HCT116 (cell line): ENCODE measurements around the gene CD3G.

Source experiments
- CTCF ChIP-seq, 3 experiments: fragments of 200-600 bp in 1 of 3; sonication (generic) in 1 of 3; IDR thresholded peaks in 2 of 3; conservative IDR thresholded peaks in 1 of 3; 2 replicates each; pipeline ENCODE4 v1.5.1; 2012 to 2017; ENCODE audit warnings: low read depth in 2 of 3, low read length in 2 of 3, antibody characterized with exemption in 1 of 3, borderline replicate concordance in 1 of 3, control low read depth in 1 of 3, mild to moderate bottlenecking in 1 of 3, mixed read lengths in 1 of 3, mixed run types in 1 of 3, moderate library complexity in 1 of 3; ENCODE audit not compliant: insufficient read depth in 1 of 3
- EZH2 ChIP-seq: fragments of 200-600 bp; sonication (generic); IDR thresholded peaks from 2 replicates; pipeline ENCODE4 v1.6.1; 2017; ENCODE audit warnings: antibody characterized with exemption, mixed run types
- POLR2A ChIP-seq: IDR thresholded peaks from 2 replicates; pipeline ENCODE4 v1.7.0; 2011; ENCODE audit warnings: borderline replicate concordance; ENCODE audit not compliant: insufficient read depth, insufficient read length; ENCODE audit errors: extremely low read depth
- SP1 ChIP-seq: IDR thresholded peaks from 2 replicates; pipeline ENCODE4 v1.6.1; 2012; ENCODE audit warnings: low read depth
- YY1 ChIP-seq: IDR thresholded peaks from 2 replicates; pipeline ENCODE4 v1.6.1; 2011; ENCODE audit warnings: low read length, low read depth, moderate library complexity, mild to moderate bottlenecking; ENCODE audit not compliant: insufficient replicate concordance; ENCODE audit errors: extremely low read depth
- ZNF274 ChIP-seq: fragments of 200-500 bp; sonication (Bioruptor generic); IDR thresholded peaks from 2 replicates; pipeline ENCODE4 v1.6.1; 2014; ENCODE audit warnings: mild to moderate bottlenecking, low read depth, low read length, inconsistent platforms

- TF ChIP-seq POLR2A (no peak), ZNF274 (no peak), CTCF (IDR thresholded peaks at IDR 0.05 in 2 of 3, conservative IDR thresholded peaks at IDR 0.05 in 1 of 3; ENCODE audit: borderline replicate concordance in 1 of 3, insufficient read depth in 1 of 3, low read depth in 2 of 3, low read length in 2 of 3) (no peak), YY1 (no peak), EZH2 (no peak), SP1 (no peak)
Measured at GRCh38 chr11:118349475-118349874, 5.3 kb downstream of the CD3G start.
